Astrocyte (in vitro differentiated cells and primary cell): ENCODE data around the gene NPAS3. TPM values are rescaled to one million over a fixed set of nuclear protein-coding genes. Genes with fewer than 3 reads are reported as not detected.
A peak's percentile ranks its signal among the peaks of the same experiment; 100 is the strongest.

Experiments
- DNase-seq: peaks from one replicate; pipeline ENCODE4 v3.0.0-alpha.2; 2010; ENCODE audit warnings: low read depth
- FAIRE-seq: peaks from 2 replicates; lab custom pipeline; 2011; peaks lifted over from hg19 to GRCh38; lab: Jason Lieb, UNC
- H2AFZ ChIP-seq: 2 replicates; pipeline ENCODE4 v1.6.0; 2012; ENCODE audit warnings: low read depth, low read length, inconsistent platforms
- H3K27ac ChIP-seq: 2 replicates; pipeline ENCODE4 v1.5.1; 2011; ENCODE audit warnings: low read depth, low read length, inconsistent platforms
- H3K27me3 ChIP-seq: 2 replicates; pipeline ENCODE4 v1.6.0; 2011; ENCODE audit warnings: low read length, inconsistent platforms; ENCODE audit not compliant: insufficient read depth
- H3K36me3 ChIP-seq: 2 replicates; pipeline ENCODE4 v1.5.1; 2011; ENCODE audit warnings: low read length, inconsistent platforms; ENCODE audit not compliant: insufficient read depth
- H3K4me1 ChIP-seq: 2 replicates; pipeline ENCODE4 v1.5.1; 2011; ENCODE audit warnings: low read length, inconsistent platforms; ENCODE audit not compliant: insufficient read depth
- H3K4me2 ChIP-seq: 2 replicates; pipeline ENCODE4 v1.6.0; 2012; ENCODE audit warnings: low read length, inconsistent platforms
- H3K4me3 ChIP-seq: 2 replicates; pipeline ENCODE4 v1.5.1; 2011; ENCODE audit warnings: low read depth, mild to moderate bottlenecking, low read length, inconsistent platforms; ENCODE audit not compliant: insufficient read depth
- H3K79me2 ChIP-seq: 2 replicates; pipeline ENCODE4 v1.6.0; 2012; ENCODE audit warnings: mild to moderate bottlenecking, low read length, inconsistent platforms; ENCODE audit not compliant: insufficient read depth
- H3K9ac ChIP-seq: 2 replicates; pipeline ENCODE4 v1.6.0; 2012; ENCODE audit warnings: mild to moderate bottlenecking, low read length, inconsistent platforms
- H3K9me3 ChIP-seq: 2 replicates; pipeline ENCODE4 v1.5.1; 2012; ENCODE audit warnings: low read depth, mild to moderate bottlenecking, low read length, inconsistent platforms; ENCODE audit not compliant: insufficient read depth
- H4K20me1 ChIP-seq: 2 replicates; pipeline ENCODE4 v1.6.0; 2012; ENCODE audit warnings: low read length, inconsistent platforms; ENCODE audit not compliant: insufficient read depth
- H3K27ac Mint-ChIP-seq: one replicate; pipeline ENCODE4 v1.8.0; 2021; ENCODE audit warnings: mild to moderate bottlenecking, mixed read lengths; ENCODE audit not compliant: unreplicated experiment
- H3K27me3 Mint-ChIP-seq: one replicate; pipeline ENCODE4 v1.8.0; 2021; ENCODE audit warnings: low read depth, mixed read lengths; ENCODE audit not compliant: unreplicated experiment
- H3K36me3 Mint-ChIP-seq: one replicate; pipeline ENCODE4 v1.8.0; 2021; ENCODE audit warnings: low read depth, mixed read lengths; ENCODE audit not compliant: unreplicated experiment
- H3K4me1 Mint-ChIP-seq: one replicate; pipeline ENCODE4 v1.8.0; 2021; ENCODE audit warnings: low read depth, mixed read lengths; ENCODE audit not compliant: unreplicated experiment
- H3K4me3 Mint-ChIP-seq: one replicate; pipeline ENCODE4 v1.8.0; 2021; ENCODE audit warnings: mild to moderate bottlenecking, moderate library complexity, mixed read lengths; ENCODE audit not compliant: unreplicated experiment
- H3K9me3 Mint-ChIP-seq: one replicate; pipeline ENCODE4 v1.8.0; 2021; ENCODE audit warnings: mild to moderate bottlenecking, mixed read lengths; ENCODE audit not compliant: unreplicated experiment
- CTCF ChIP-seq: IDR thresholded peaks from 2 replicates; pipeline ENCODE4 v1.5.1; 2011; ENCODE audit warnings: low read depth, mild to moderate bottlenecking, inconsistent platforms, low read length, moderate library complexity; ENCODE audit not compliant: insufficient read depth
- EZH2 ChIP-seq: IDR thresholded peaks from 2 replicates; pipeline ENCODE4 v1.6.1; 2012; ENCODE audit warnings: mild to moderate bottlenecking, low read length, inconsistent platforms; ENCODE audit not compliant: insufficient read depth
- total RNA-seq: library from RNA; stranded (reverse); gene quantifications from 2 replicates; pipeline ENCODE4 v1.2.1, GENCODE V29; 2021

NPAS3 gene
- total RNA-seq, 1 donor from 2014 or later, result 2.6 TPM

GRCh38 chr14:32985866-32986265, 47.2 kb downstream of the NPAS3 start:
- Histone ChIP-seq H2AFZ (peak overlapping the region; percentile 59), H3K27ac (peak overlapping the region; percentile 71)
- no peaks in the 10 kb centered on the region for H3K27me3 Mint-ChIP-seq

GRCh38 chr14:32986791-32987540, 48.3 kb downstream of the NPAS3 start:
- Histone ChIP-seq H3K9me3 (no peaks in the 10 kb centered on the region), H4K20me1 (no peaks in the 10 kb centered on the region), H3K27me3 (no peaks in the 10 kb centered on the region), H2AFZ (peak overlapping the region; percentile 39), H3K4me2 (peak overlapping the region; percentile 76), H3K4me3 (no peak overlapping the region), H3K27ac (peak overlapping the region; percentile 71), H3K36me3 (no peaks in the 10 kb centered on the region), H3K4me1 (peaks cover 14% of the 10 kb centered on the region), H3K9ac (peak overlapping the region; percentile 61), H3K79me2 (peaks cover 15% of the 10 kb centered on the region)
- Mint-ChIP-seq H3K4me3 (no peak overlapping the region), H3K9me3 (peaks cover 5% of the 10 kb centered on the region), H3K36me3 (no peaks in the 10 kb centered on the region), H3K27ac (peak overlapping the region; percentile 97), H3K27me3 (no peaks in the 10 kb centered on the region), H3K4me1 (peaks cover 15% of the 10 kb centered on the region)
- DNase-seq (peak; percentile 89), FAIRE-seq (no peak)
- TF ChIP-seq CTCF (no peak), EZH2 (no peak)

More at GRCh38 chr14:32985866-32986265, 47.2 kb downstream of the NPAS3 start:
- Histone ChIP-seq H3K27me3 (no peaks in the 10 kb centered on the region), H3K4me2 (peak overlapping the region; percentile 76), H3K79me2 (peaks cover 15% of the 10 kb centered on the region), H3K9me3 (no peaks in the 10 kb centered on the region), H3K36me3 (no peaks in the 10 kb centered on the region), H4K20me1 (no peaks in the 10 kb centered on the region), H3K4me1 (peaks cover 14% of the 10 kb centered on the region), H3K4me3 (no peak overlapping the region), H3K9ac (peak overlapping the region; percentile 0)
- H3K4me3 Mint-ChIP-seq, result peak overlapping the region; percentile 2
- peaks cover 1% of the 10 kb centered on the region for H3K9me3 Mint-ChIP-seq
- DNase-seq (peak; percentile 32), FAIRE-seq (no peak)
- peak overlapping the region; percentile 97 for H3K27ac Mint-ChIP-seq
- TF ChIP-seq CTCF, result no peak
- TF ChIP-seq EZH2, result no peak
- H3K36me3 Mint-ChIP-seq, result no peaks in the 10 kb centered on the region
- H3K4me1 Mint-ChIP-seq, result peaks cover 15% of the 10 kb centered on the region

- no peaks in the 10 kb centered on the region for H3K27me3 Mint-ChIP-seq
- H3K36me3 ChIP-seq, result no peaks in the 10 kb centered on the region
- H3K9ac ChIP-seq, result no peak overlapping the region
- DNase-seq (peak; percentile 38), FAIRE-seq (no peak)
- H3K79me2 ChIP-seq, result peaks cover 5% of the 10 kb centered on the region
- no peak overlapping the region for H3K4me3 ChIP-seq
- H3K4me1 Mint-ChIP-seq, result peaks cover 2% of the 10 kb centered on the region
- H3K27ac ChIP-seq, result no peak overlapping the region
- H3K36me3 Mint-ChIP-seq, result no peaks in the 10 kb centered on the region
- no peaks in the 10 kb centered on the region for H3K9me3 ChIP-seq
- no peak for TF ChIP-seq EZH2
- no peak for TF ChIP-seq CTCF
- H3K4me1 ChIP-seq, result peaks cover 2% of the 10 kb centered on the region
- no peak overlapping the region for H3K4me2 ChIP-seq
- H4K20me1 ChIP-seq, result no peaks in the 10 kb centered on the region
- peaks cover 14% of the 10 kb centered on the region for H3K9me3 Mint-ChIP-seq
- no peak overlapping the region for H3K4me3 Mint-ChIP-seq
- H2AFZ ChIP-seq, result no peak overlapping the region
- no peak overlapping the region for H3K27ac Mint-ChIP-seq
- no peaks in the 10 kb centered on the region for H3K27me3 ChIP-seq
These were observed 53.0 kb downstream of the NPAS3 start for GRCh38 chr14:32991691-32992090.
